ENCODE measurements around the gene CTDNEP1.

DNA sequence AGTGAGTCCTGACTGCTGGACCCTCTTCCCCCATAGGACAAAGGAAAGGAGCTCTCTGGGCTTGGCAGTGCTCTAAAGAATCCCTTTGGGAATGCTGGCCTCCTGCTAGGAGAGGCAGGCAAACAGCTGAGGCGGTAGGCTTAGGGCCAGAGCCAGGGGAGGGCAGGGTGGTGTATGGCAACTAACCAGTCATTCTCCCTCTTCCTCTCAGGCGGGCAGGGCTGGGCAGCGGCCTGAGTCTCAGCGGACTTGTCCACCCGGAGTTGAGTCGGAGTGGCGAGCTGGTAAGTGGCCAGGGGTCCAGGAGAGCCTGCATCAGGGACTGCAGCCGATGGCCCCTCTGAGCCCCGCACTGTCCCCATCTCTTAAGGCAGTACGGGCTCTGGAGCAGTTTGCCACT, 27.4 kb downstream of the CTDNEP1 start:
- TF ChIP-seq, protein P1, sequence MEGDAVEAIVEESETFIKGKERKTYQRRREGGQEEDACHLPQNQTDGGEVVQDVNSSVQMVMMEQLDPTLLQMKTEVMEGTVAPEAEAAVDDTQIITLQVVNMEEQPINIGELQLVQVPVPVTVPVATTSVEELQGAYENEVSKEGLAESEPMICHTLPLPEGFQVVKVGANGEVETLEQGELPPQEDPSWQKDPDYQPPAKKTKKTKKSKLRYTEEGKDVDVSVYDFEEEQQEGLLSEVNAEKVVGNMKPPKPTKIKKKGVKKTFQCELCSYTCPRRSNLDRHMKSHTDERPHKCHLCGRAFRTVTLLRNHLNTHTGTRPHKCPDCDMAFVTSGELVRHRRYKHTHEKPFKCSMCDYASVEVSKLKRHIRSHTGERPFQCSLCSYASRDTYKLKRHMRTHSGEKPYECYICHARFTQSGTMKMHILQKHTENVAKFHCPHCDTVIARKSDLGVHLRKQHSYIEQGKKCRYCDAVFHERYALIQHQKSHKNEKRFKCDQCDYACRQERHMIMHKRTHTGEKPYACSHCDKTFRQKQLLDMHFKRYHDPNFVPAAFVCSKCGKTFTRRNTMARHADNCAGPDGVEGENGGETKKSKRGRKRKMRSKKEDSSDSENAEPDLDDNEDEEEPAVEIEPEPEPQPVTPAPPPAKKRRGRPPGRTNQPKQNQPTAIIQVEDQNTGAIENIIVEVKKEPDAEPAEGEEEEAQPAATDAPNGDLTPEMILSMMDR (IDR thresholded peaks at IDR 0.05): no peak
- no peak for TF ChIP-seq EP300 (IDR thresholded peaks at IDR 0.05)
- no peak for TF ChIP-seq POLR2A (IDR thresholded peaks at IDR 0.05)
- TF ChIP-seq POLR2AphosphoS5 (IDR thresholded peaks at IDR 0.05): no peak
